ENCODE results near the gene METTL16. TPM values are rescaled to one million over a fixed set of nuclear protein-coding genes. Genes with fewer than 3 reads are reported as not detected.
A peak's percentile ranks its signal among the peaks of the same experiment; 100 is the strongest.

Gene METTL16
- total and polyA plus RNA-seq, 2 donors (not counting 1 experiment from before 2014, with no cell fraction given), result 19.2 to 56.5 TPM

GRCh38 chr17:2392252-2393173, 119.2 kb downstream of the METTL16 start:
- Mint-ChIP-seq H3K4me3 (peak overlapping the region; percentile 97), H3K27ac (peak overlapping the region; percentile 96), H3K9me3 (ENCODE audit: insufficient read depth) (no peaks in the 10 kb centered on the region), H3K4me1 (peaks cover 58% of the 10 kb centered on the region), H3K27me3 (no peaks in the 10 kb centered on the region)
- under 1% methylated on average over 81 of the region's 83 CpGs for WGBS (ENCODE audit: insufficient coverage)
- Histone ChIP-seq H4K20me1 (ENCODE audit: control insufficient read depth, insufficient read depth, low read length, poor library complexity, severe bottlenecking) (peaks cover 83% of the 10 kb centered on the region), H3K27ac (ENCODE audit: low read length in 2 of 2) (peak overlapping the region; percentile 97 to 99), H3K9ac (ENCODE audit: low read length) (peak overlapping the region; percentile 96), H3K27me3 (replicated peaks in 1 of 4; ENCODE audit: control extremely low read depth in 1 of 4, control insufficient read depth in 3 of 4, insufficient read depth in 4 of 4, low read length in 3 of 4) (no peaks in the 10 kb centered on the region), H3K4me1 (ENCODE audit: control insufficient read depth in 2 of 2, insufficient read depth in 2 of 2, low read length in 2 of 2) (peaks cover 44 to 58% of the 10 kb centered on the region in 2 donors), H3K36me3 (replicated peaks in 1 of 2; ENCODE audit: control extremely low read depth in 1 of 2, control insufficient read depth in 1 of 2, extremely low read depth in 1 of 2, insufficient read depth in 2 of 2, low read length in 1 of 2) (peaks cover 0 to 6% of the 10 kb centered on the region in 2 experiments), H3K4me2 (replicated peaks; ENCODE audit: low read depth, low read length, poor library complexity, severe bottlenecking) (peak overlapping the region; percentile 96), H3K79me2 (ENCODE audit: control insufficient read depth, insufficient read depth, low read length) (peaks cover 76% of the 10 kb centered on the region), H2AFZ (ENCODE audit: insufficient read depth, low read depth, low read length, poor library complexity, severe bottlenecking) (peak overlapping the region; percentile 51), H3K4me3 (ENCODE audit: control extremely low read depth in 1 of 5, extremely low read depth in 1 of 5, insufficient read depth in 1 of 5, low read depth in 2 of 5, low read length in 4 of 5) (peak overlapping the region; percentile 35 to 98 (median 85)), H3K9me3 (ENCODE audit: control extremely low read depth in 1 of 3, control insufficient read depth in 2 of 3, insufficient read depth in 1 of 3, low read length in 2 of 3) (no peaks in the 10 kb centered on the region)
- intact Hi-C loops (cut with micrococcal nuclease), result loop anchor here (1.0 to 5.0 kb wide), 7 partner anchors 9 to 1205 kb away; partner anchors contain the start of genes METTL16, MNT, OVCA2 and SGSM2
- ATAC-seq (ENCODE audit: low read depth) (peak; percentile 70), DNase-seq (peak; percentile 98)
- CTCF ChIA-PET, result interaction anchor here (0.7 to 5.1 kb wide), 9 partner anchors 9 to 435 kb away, joined by 3 to 69 read pairs (median 4); partner anchors contain the start of gene TSR1
- POLR2A ChIA-PET, result interaction anchor here (0.6 to 3.4 kb wide), 7 partner anchors 10 to 1974 kb away, joined by 3 to 51 read pairs (median 4); partner anchors contain the start of genes TSR1 and UBE2G1
- TF ChIP-seq CTCF (IDR thresholded peaks at IDR 0.05) (no peak), EZH2 (IDR thresholded peaks at IDR 0.05; ENCODE audit: borderline replicate concordance, insufficient read depth, low read depth, low read length, poor library complexity, severe bottlenecking) (no peak)

Measured in B cell (primary cell).